HG02840 (cell line): Measurements from ENCODE around the gene CENPT.
A peak's percentile ranks its signal among the peaks of the same experiment; 100 is the strongest.

ENCODE experiments used
- ATAC-seq: cut with Tn5 transposase; IDR thresholded peaks from one replicate; pipeline ENCODE4 v1.9.1; 2021; ENCODE audit warnings: mild to moderate bottlenecking, moderate library complexity, moderate number of reproducible peaks; ENCODE audit not compliant: unreplicated experiment, low FRiP score

Gene CENPT

GRCh38 chr16:67847064-67847861, at the start of gene CENPT:
TSS of gene CENPT (minus strand) at chr16:67847693. CDS start at chr16:67833859, 13,834 bp downstream.
- ATAC-seq: peak; percentile 36

- no peak for ATAC-seq
Observed at GRCh38 chr16:67897231-67897630, 49.7 kb upstream of the CENPT start.

GRCh38 chr16:67893743-67894399, 46.4 kb upstream of the CENPT start:
- ATAC-seq: peak; percentile 13

GRCh38 chr16:67892899-67893742, 45.6 kb upstream of the CENPT start, which contains the start of gene PSKH1:
TSS of gene PSKH1 (plus strand) at chr16:67893254. CDS start at chr16:67908750, 15,496 bp downstream.
- peak; percentile 80 for ATAC-seq

GRCh38 chr16:67892375-67892774, 44.9 kb upstream of the CENPT start:
- no peak for ATAC-seq

- no peak for ATAC-seq
Observed at GRCh38 chr16:67888331-67888730, 40.8 kb upstream of the CENPT start.

- no peak for ATAC-seq
Observed at GRCh38 chr16:67886387-67886786, 38.9 kb upstream of the CENPT start.

GRCh38 chr16:67885976-67886375, 38.5 kb upstream of the CENPT start:
- ATAC-seq: no peak

GRCh38 chr16:67885545-67885944, 38.1 kb upstream of the CENPT start:
- no peak for ATAC-seq

GRCh38 chr16:67884684-67885083, 37.2 kb upstream of the CENPT start, which contains the start of gene NRN1L:
TSS of gene NRN1L (plus strand) at chr16:67884885. CDS start at chr16:67884904, 19 bp downstream.
- no peak for ATAC-seq

- no peak for ATAC-seq
Observed at GRCh38 chr16:67883872-67884261, 36.4 kb upstream of the CENPT start.

GRCh38 chr16:67883146-67883871, 35.8 kb upstream of the CENPT start:
- ATAC-seq: no peak

- ATAC-seq: no peak
Observed at GRCh38 chr16:67882374-67883145, 35.1 kb upstream of the CENPT start.

GRCh38 chr16:67881621-67882161, 34.2 kb upstream of the CENPT start:
- ATAC-seq: no peak

GRCh38 chr16:67880584-67880983, 33.1 kb upstream of the CENPT start:
- ATAC-seq: no peak

- no peak for ATAC-seq
Observed at GRCh38 chr16:67879936-67880335, 32.4 kb upstream of the CENPT start.

- no peak for ATAC-seq
Observed at GRCh38 chr16:67879462-67879861, 32.0 kb upstream of the CENPT start.

GRCh38 chr16:67878846-67879245, 31.4 kb upstream of the CENPT start:
- no peak for ATAC-seq

- no peak for ATAC-seq
Observed at GRCh38 chr16:67878232-67878631, 30.7 kb upstream of the CENPT start.
